SK-N-MC (cell line): ENCODE results near the gene KCNG1.

Experiments
- FOXP2 ChIP-seq: optimal IDR thresholded peaks from 2 replicates; pipeline ENCODE3; 2011; ENCODE audit warnings: mild to moderate bottlenecking, moderate library complexity; ENCODE audit not compliant: insufficient read depth; ENCODE audit errors: extremely low read length, control extremely low read depth
- POLR2AphosphoS5 ChIP-seq: IDR thresholded peaks from 2 replicates; pipeline ENCODE4 v1.6.1; 2012; ENCODE audit warnings: mild to moderate bottlenecking, low read depth, low read length, borderline replicate concordance

DNA sequence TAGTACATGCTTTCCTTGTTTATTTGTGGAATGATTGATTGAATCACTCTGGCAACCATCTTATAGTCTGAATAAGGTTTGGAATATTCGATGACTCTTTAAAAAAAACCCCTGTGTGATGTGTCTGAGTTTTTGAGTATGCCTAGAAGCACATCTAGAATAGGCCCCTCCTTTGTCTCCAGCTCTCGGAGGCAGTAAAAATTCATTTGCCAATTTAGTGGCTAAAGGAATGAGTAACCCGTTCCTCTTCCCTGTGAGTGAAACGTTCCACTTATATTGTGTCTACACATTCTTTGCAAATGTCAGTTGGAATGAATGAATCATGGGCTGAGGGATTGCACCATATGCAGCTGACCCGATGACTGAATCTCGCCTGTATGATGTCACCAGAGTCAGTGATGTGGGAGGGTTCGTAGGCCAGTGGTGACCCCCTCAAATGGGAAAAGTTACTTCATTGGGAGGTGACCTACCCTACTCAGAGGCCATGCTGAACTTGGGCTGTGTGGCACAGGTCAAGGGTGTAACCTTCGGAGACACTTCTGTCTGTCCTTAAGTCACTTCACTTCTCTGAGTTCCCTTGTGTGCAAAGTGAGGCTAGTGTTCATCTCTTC lies 42.7 kb downstream of the KCNG1 start:
- TF ChIP-seq FOXP2 (no peak), POLR2AphosphoS5 (no peak)
